Stimulated activated CD8-positive, alpha-beta memory T cell treated with anti-CD3 and anti-CD28 coated beads, Interleukin-7, amount 100 ng/mL, for 24 hours (primary cell): ENCODE measurements around the gene CCNDBP1.
"Not testable (repeated sequence)": the region's sequence is repeated elsewhere in the genome, so short reads cannot be mapped to it uniquely, and the experiment has no call there.

ENCODE experiments used
- DNase-seq: peaks from one replicate; pipeline ENCODE4 v3.0.0-alpha.2; 2020; ENCODE audit warnings: low read depth

CCNDBP1 gene

DNA sequence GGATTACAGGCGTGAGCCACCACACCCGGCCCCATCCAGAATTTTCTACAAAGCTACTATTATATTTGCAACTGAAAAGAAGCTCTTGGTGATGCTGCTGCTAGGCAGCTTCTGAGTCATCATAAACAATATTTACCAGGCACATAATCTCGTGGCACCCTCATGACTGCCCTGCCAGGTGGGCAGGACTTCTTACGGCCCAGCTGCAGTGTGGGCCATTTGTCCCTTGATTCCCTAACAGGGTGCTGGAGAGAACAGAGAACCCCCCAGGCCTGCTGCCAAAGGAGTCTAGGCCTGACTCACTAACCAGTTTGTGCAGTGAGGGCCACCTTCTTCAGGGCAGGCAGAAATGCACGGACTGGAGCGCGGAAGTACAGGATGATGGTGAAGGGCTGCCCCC is 30.8 kb downstream of the CCNDBP1 start:
- DNase-seq, result no peak

DNA sequence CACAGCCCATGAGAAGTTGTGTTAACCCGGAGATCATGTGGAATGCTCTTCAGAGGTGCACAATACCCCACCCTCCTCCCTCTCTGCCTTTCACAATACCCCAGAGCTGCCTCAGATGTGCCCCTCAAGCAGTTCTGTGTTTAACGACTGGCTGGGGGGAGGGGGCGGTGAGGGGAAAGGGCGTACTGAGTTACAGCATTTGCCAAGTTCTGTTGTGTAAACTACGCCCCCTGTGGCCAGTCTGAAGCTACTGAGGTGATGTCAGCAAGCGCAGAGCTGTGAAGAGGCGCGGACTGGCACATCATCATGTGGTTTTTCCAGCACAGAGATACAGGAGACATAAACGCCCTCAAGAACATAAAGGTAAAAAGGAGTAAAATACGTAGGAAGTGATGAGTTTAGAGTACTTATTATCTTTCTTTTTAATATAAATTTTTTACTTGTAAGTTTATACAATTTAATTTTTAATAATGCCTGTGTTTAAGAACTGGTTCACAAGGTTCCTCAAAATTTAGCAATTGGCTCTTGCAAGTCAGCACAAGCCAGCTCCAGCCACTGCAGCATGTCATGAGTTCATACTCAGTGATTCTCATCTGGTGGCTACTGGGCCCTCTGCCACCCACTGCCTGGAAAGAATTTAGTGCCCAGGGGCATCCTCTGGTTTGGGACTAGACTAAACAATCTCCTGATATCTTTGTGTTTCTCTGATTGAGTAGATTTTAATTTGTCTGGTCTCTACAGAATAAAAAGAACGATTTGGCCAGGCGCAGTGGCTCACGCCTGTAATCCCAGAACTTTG is 33.9 kb downstream of the CCNDBP1 start:
- DNase-seq, result no peak

DNA sequence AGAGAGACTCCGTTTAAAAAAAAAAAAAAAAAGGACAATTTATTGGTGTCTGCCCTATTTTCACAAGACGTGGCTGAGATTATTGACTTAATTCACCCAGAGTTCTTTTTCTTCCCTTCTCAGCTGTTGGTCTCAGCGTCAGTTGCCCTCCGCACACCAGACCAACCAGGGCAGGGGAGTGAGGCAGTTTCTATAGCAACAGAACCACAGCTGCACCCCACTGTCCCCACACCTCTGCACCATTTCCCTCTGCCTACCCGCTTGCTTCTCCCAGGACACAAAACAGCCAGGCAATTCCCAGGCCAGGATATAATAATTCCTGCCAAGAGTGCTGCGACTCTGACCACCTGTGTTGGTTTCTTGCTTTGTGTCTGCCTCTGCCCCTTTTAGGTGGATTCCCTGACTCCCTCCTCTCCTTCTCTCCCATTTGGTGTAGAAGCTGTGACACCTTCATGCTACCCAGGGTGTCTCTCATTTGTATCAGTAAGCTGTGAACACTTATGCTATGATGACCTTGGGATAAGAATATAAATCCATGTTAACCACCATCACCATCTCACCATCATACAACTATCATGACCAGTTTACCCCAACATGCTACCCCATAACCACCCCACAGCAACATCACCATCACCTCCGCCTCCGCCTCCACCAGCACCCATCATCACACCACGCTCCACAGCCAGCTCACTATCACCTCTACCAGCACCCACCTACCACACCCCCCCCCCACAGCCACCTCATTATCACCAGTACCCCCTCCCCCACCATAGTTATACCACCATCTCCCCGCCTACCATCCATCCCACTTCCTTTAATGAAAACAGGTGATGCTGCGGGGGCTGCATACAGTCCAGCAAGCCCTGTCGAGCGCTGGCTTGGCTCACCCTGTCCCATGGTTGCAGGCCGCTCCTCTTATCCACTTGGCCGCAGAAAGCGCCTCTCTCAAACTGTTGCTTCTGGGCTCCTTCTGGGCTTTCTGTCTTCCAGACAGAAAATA is 35.0 kb downstream of the CCNDBP1 start:
- DNase-seq, result no peak

GRCh38 chr15:43220991-43221403 is 35.8 kb downstream of the CCNDBP1 start, which contains the start of gene EPB42:
TSS of gene EPB42 (minus strand) at chr15:43221018. CDS start at chr15:43220825, 193 bp downstream.
- DNase-seq, result no peak

GRCh38 chr15:43221422-43221821 is 36.2 kb downstream of the CCNDBP1 start:
- no peak for DNase-seq

DNA sequence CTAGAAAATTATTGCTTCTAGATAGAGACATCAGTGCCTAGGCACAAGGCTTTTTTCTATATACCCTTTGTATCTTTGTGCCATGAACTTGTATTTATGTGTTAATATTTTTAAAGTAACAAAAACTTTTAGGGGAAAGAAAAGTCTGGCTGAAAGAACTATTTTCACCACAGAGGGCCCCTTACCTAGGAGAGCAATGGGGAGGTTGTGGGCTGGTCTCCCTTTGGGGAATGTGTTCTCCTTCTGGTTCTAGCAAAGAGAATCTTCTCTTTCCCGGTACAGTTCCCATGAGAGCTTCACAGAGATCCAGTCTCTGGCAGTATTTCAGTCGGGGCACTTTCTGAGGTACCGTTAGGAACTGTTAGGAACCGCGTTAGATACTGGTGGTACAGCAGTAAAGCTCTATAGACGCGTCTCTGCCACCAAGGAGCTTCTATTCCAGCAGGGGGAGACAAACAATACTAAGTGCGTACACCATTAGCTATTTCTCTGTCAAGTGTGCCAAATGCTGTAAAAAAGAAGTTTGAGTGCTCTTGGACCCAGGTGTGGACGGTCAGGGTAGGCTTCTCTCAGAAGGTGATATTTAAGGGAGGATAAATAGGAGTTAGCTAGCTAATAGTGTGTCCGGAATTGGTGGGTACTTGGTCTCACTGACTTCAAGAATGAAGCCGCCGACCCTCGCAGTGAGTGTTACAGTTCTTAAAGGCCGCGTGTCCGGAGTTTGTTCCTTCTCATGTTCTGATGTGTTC is 40.2 kb downstream of the CCNDBP1 start:
- DNase-seq, result no peak

GRCh38 chr15:43225950-43226255 is 40.7 kb downstream of the CCNDBP1 start:
- not testable (repeated sequence) for DNase-seq

- DNase-seq, result no peak
Observed at GRCh38 chr15:43226436-43227305, 41.5 kb downstream of the CCNDBP1 start.

- no peak for DNase-seq
Observed at GRCh38 chr15:43229977-43230376, 44.8 kb downstream of the CCNDBP1 start.

DNA sequence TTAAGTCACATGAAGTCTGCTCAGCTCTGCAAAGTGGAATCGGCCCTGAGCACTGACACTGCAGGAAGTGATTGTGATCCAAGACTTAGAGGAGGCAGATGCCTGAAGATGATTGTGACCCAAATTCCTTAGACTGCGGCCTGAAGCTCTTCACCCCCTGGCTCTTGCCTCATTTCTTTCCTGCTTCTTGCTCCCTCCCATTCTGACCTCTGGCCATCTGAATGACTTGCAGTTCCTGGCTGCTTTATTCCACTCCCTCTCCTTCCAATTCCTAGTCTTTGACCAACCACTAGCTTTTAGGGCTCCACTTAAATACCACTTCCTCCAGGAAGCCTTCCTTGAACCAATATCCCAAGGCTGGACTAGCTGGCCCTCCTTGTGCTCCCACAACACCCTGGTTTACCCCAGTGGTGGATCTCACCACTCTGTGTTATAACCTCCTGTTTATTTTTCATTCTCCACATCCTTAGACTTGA is 45.5 kb downstream of the CCNDBP1 start:
- no peak for DNase-seq

- no peak for DNase-seq
Observed at GRCh38 chr15:43232289-43232874, 47.2 kb downstream of the CCNDBP1 start.

DNA sequence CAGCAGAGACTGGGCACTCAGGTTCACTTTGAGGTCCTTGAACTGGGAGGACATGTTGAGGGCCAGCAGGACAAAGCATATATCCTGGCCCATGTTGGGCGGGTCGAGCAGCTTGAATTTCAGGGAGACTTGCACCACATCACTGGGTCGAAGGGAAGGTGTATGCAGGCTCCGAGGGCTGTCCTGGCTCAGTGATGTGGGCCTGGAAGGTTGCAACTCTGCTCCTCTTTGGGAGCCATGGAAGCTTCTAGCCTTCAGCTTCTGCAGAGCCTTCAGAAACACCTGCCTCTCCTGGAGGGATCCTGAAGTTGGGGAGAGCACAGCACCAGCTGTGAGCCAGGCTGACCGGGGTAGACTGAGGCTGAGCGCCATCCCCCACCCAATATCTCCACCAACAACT is 50.3 kb downstream of the CCNDBP1 start:
- no peak for DNase-seq

GRCh38 chr15:43237842-43238470 is 52.8 kb downstream of the CCNDBP1 start:
- DNase-seq, result no peak

DNA sequence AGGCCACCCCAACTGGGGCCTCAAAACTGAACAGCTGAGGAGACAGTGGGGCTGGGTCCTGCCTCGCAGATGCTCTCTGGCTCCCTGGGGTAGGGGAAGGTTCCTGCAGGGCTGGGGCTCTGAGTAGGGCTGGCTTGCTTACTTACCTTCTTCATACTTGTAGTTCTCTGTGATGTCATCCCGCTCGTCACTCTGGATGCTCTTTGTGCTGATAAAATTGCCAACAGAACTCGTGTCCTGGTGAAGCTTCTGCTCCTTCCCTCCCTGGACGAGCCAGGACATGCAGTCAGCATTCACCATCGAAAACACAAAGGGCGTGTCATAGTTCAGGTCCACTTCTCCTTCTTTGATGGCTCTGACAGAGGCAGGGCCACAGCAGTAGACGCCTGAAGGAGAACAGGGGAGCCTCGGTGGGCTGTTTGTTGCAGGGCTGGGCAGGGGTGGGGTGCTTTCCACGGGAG is 53.5 kb downstream of the CCNDBP1 start:
- no peak for DNase-seq

GRCh38 chr15:43239732-43240491 is 54.7 kb downstream of the CCNDBP1 start:
- no peak for DNase-seq

DNA sequence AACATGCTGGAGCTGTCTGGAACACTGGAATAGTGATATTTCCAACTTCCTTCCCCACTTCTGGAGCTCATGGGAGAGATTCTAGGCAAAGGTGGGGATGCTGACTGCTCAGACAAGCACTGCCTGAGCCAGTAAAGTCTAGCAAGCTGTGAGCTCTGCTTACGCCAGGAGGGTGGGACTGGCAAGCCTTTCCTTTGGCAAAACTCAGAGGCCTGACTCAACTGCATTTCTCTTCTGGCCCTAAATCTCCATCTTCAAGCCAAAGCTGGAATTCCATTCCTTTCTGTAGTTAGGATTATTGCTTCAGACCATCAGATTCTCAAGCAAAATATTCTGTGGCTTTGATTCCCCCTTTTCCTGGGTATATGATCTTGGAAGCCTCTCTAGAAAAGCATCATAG is 55.9 kb downstream of the CCNDBP1 start:
- no peak for DNase-seq

DNA sequence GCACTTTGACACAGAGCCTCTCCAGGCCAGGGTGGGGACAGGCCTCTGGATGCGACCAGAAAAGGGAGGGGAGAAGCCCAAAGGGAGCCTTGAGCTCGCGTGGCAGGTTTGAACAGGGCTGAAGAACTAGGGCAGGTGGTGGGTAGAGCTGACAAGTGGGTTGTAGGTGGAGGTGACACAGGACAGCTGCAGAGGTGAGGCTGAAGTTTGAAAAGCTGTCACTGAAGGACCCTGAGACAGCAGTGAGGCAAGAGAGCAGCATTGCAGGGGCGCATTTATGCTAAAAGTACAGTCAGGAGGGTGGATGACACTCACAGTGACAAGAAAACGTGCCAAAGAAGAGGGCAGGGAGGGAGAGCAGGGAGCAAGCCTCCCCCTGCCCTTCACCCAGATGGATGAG is 57.4 kb downstream of the CCNDBP1 start:
- no peak for DNase-seq

DNA sequence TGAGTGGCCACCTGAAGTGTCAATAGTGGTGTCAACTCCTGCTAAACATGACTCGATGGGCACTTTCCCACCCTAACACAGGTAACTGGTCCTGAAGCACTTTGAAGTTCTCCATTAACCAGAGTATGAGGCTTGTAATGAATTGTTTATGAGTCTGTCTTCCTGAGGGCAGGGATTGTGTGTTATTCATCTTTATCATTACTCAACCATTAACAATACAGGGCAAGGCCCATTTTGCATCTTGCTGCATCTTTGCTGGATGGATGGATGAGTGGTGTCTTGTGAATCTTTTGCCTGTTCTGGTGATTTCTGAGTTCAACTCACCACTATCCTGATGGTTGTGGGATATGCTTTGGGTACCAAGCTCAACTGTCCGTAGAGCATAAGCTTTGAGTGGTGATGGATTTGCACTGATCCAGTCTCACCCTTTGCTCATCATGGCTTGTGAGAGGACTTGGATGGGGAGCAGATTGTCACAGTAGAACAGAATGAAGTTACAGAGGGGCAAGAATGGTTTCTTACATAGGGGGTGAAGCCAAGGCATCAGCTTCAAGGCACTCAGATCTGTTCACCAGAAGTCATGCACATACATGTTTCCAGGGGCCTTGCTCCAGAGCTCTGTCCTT is 57.9 kb downstream of the CCNDBP1 start:
- DNase-seq, result no peak

GRCh38 chr15:43244092-43244491 is 58.9 kb downstream of the CCNDBP1 start:
- no peak for DNase-seq
